Peyer's patch (tissue), 4 donors: ENCODE data around the gene CLDN7. TPM values are rescaled to one million over a fixed set of nuclear protein-coding genes. Genes with fewer than 3 reads are reported as not detected.

Experiments used
- DNase-seq, 3 donors: peaks; one replicate each; pipeline ENCODE4 v3.0.0-alpha.2; 2017 to 2019
- H3K27ac ChIP-seq, 4 donors: fragments of 200-600 bp; sonication (generic); one replicate each; pipeline ENCODE4 v1.5.1; 2016 to 2019
- H3K27me3 ChIP-seq, 2 donors: fragments of 200-600 bp; sonication (generic); one replicate each; pipeline ENCODE4 v1.5.1; 2019
- H3K36me3 ChIP-seq, 3 donors: fragments of 200-600 bp; sonication (generic); one replicate each; pipeline ENCODE4 v1.5.1; 2016 to 2019
- H3K4me1 ChIP-seq, 4 donors: fragments of 200-600 bp; sonication (generic); one replicate each; pipeline ENCODE4 v1.5.1; 2016 to 2019
- H3K4me3 ChIP-seq, 4 donors: fragments of 200-600 bp; sonication (generic); 1 replicate in 3 of 4; 2 replicates in 1 of 4; pipeline ENCODE4 v1.5.1; 2016 to 2019; ENCODE audit warnings: mild to moderate bottlenecking in 1 of 4
- H3K9me3 ChIP-seq, 4 donors: fragments of 200-600 bp; sonication (generic); one replicate each; pipeline ENCODE4 v1.5.1; 2016 to 2019; ENCODE audit warnings: mild to moderate bottlenecking in 1 of 4
- CTCF ChIP-seq, 6 experiments: fragments of 450-650 bp in 4 of 6; fragments of 200-600 bp in 2 of 6; sonication (generic) in 1 of 6; IDR thresholded peaks; one replicate each; pipeline ENCODE4 v1.5.1; 2017 to 2019; ENCODE audit warnings: antibody characterized with exemption in 6 of 6, mild to moderate bottlenecking in 3 of 6, moderate library complexity in 1 of 6
- POLR2A ChIP-seq, 2 donors: fragments of 450-650 bp; IDR thresholded peaks; one replicate each; pipeline ENCODE4 v1.5.1; 2017; ENCODE audit warnings: antibody characterized with exemption in 2 of 2, mild to moderate bottlenecking in 2 of 2, moderate library complexity in 2 of 2
- total RNA-seq, 4 donors: library from RNA; depleted of rRNA; stranded (reverse); fragments of >200 nt; gene quantifications; one replicate each; pipeline ENCODE4 v1.1.0, GENCODE V29; 2016

CLDN7 gene
- total RNA-seq, 4 donors from 2014 or later: 80.0 to 1,052 (median 864) TPM

DNA sequence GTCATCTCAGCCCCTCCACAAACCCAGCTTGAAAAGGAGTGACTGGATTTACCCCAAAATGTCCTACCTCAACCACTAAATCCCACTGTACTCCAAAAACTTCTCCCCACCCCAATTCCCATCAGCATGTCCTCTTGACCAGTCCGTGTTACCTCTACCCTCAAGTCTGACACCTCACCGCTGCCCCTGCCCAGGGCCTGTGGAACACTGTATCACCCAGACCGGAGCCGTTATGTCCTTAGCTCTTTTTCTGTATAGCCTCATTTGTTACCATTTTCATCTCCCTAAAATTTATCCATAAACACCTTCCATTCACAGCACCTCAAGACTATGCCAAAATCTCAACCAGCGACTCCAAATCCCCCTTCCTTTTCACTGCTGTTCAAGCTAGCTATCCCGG is 25.5 kb downstream of the CLDN7 start:
- H3K27me3 ChIP-seq: no peaks in the 10 kb centered on the region
- H3K27ac ChIP-seq: peak overlapping the region in 1 of 4 donors; percentile 99
- TF ChIP-seq POLR2A (IDR thresholded peaks at IDR 0.05) (no peak), CTCF (IDR thresholded peaks at IDR 0.05) (no peak)
- no peaks in the 10 kb centered on the region for H3K9me3 ChIP-seq
- no peak for DNase-seq
- H3K36me3 ChIP-seq: peaks cover 0 to 34% (median 0%) of the 10 kb centered on the region in 3 donors
- H3K4me3 ChIP-seq: no peak overlapping the region
- peaks cover 0 to 60% (median 24%) of the 10 kb centered on the region in 4 donors for H3K4me1 ChIP-seq

GRCh38 chr17:7235693-7236665 is 26.3 kb downstream of the CLDN7 start:
- peak in 1 of 3 donors; percentile 56 for DNase-seq
- Histone ChIP-seq H3K27me3 (no peaks in the 10 kb centered on the region), H3K4me1 (peaks cover 0 to 54% (median 20%) of the 10 kb centered on the region in 4 donors), H3K27ac (peak overlapping the region in 2 of 4 donors; percentile 91 to 96), H3K36me3 (peaks cover 0 to 32% (median 0%) of the 10 kb centered on the region in 3 donors), H3K9me3 (no peaks in the 10 kb centered on the region), H3K4me3 (no peak overlapping the region)
- no peak for TF ChIP-seq CTCF (IDR thresholded peaks at IDR 0.05)
- no peak for TF ChIP-seq POLR2A (IDR thresholded peaks at IDR 0.05)

- no peaks in the 10 kb centered on the region for H3K9me3 ChIP-seq
- DNase-seq: peak; percentile 96 to 98 (median 98)
- H3K4me1 ChIP-seq: peaks cover 0 to 41% (median 11%) of the 10 kb centered on the region in 4 donors
These were observed 28.0 kb downstream of the CLDN7 start, which contains the start of gene DVL2 for GRCh38 chr17:7234083-7234951. Gene DVL2, minus strand, starts transcription at chr17:7234517. Its CDS starts 255 bp downstream, at chr17:7234262.

GRCh38 chr17:7233701-7234082 is 28.6 kb downstream of the CLDN7 start:
- Histone ChIP-seq H3K4me3 (peak overlapping the region; percentile 76 to 91 (median 90)), H3K27me3 (no peaks in the 10 kb centered on the region), H3K4me1 (peaks cover 0 to 41% (median 11%) of the 10 kb centered on the region in 4 donors), H3K36me3 (peaks cover 0 to 41% (median 0%) of the 10 kb centered on the region in 3 donors), H3K9me3 (no peaks in the 10 kb centered on the region), H3K27ac (peak overlapping the region; percentile 74 to 96 (median 90))
- no peak for DNase-seq
- TF ChIP-seq CTCF (IDR thresholded peaks at IDR 0.05) (no peak), POLR2A (IDR thresholded peaks at IDR 0.05) (no peak)

More at GRCh38 chr17:7234083-7234951, 28.0 kb downstream of the CLDN7 start, which contains the start of gene DVL2:
- H3K27ac ChIP-seq: peak within 1 kb of the TSS; percentile 74 to 96 (median 90)
- TF ChIP-seq CTCF (IDR thresholded peaks at IDR 0.05): peak in 1 of 6 experiments; percentile 18
- peak; percentile 73 to 77 for TF ChIP-seq POLR2A (IDR thresholded peaks at IDR 0.05)
- H3K27me3 ChIP-seq: no peaks in the 10 kb centered on the region
- peak within 1 kb of the TSS; percentile 76 to 91 (median 90) for H3K4me3 ChIP-seq
- peaks cover 0 to 34% (median 0%) of the 10 kb centered on the region in 3 donors for H3K36me3 ChIP-seq

GRCh38 chr17:7232114-7232513 is 30.2 kb downstream of the CLDN7 start:
- no peak overlapping the region for H3K4me3 ChIP-seq
- no peaks in the 10 kb centered on the region for H3K9me3 ChIP-seq
- H3K27me3 ChIP-seq: no peaks in the 10 kb centered on the region
- H3K27ac ChIP-seq: no peak overlapping the region
- peaks cover 0 to 54% (median 0%) of the 10 kb centered on the region in 3 donors for H3K36me3 ChIP-seq
- TF ChIP-seq POLR2A (IDR thresholded peaks at IDR 0.05): no peak
- no peak for TF ChIP-seq CTCF (IDR thresholded peaks at IDR 0.05)
- peaks cover 0 to 36% (median 11%) of the 10 kb centered on the region in 4 donors for H3K4me1 ChIP-seq
- DNase-seq: no peak
